HG02973 (cell line): ENCODE data around the gene KCNG3.

Experiments used
- ATAC-seq: cut with Tn5 transposase; IDR thresholded peaks from one replicate; pipeline ENCODE4 v1.9.1; 2021; ENCODE audit warnings: moderate library complexity; ENCODE audit not compliant: unreplicated experiment

Gene KCNG3

GRCh38 chr2:42486145-42486906, 7.5 kb downstream of the KCNG3 start:
- no peak for ATAC-seq

DNA sequence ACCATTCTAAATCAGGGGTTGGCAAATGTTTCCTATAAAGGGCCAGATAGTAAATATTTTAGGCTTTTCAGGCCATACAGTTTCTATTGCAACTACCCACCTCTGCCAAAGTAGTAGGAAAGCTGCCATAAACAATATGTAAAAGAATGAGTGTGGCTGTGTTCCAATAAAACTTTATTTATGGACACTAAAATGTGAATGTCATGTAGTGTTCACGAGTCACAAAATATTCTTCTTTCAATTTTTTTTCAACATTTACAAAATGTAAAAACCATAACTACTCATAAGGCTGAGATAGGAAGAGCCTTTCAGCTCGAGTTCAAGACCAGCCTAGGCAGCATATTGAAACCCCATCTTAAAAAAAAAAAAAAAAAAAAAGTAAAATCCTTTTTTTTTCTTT, 13.4 kb downstream of the KCNG3 start:
- ATAC-seq, result no peak

- ATAC-seq, result no peak
Measured at GRCh38 chr2:42474765-42475454, 18.9 kb downstream of the KCNG3 start.

DNA sequence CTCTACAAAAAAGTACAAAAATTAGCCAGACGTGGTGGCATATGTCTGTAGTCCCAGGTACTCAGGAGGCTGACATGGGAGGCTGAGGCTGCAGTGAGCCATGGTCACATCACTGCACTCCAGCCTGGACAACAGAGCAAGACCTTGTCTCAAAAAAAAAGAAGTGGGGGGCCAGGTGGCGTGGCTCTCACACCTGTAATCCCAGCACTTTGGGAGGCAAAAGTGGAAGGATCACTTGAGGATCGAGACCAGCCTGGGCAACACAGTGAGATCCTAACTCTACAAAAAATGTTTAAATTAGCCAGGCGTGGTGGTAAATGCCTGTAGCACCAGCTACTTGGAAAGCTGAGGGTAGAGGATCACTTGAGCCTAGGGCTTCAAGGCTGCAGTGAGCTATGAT, 23.1 kb downstream of the KCNG3 start:
- no peak for ATAC-seq

- ATAC-seq, result no peak
Measured at GRCh38 chr2:42464631-42465030, 29.2 kb downstream of the KCNG3 start.

DNA sequence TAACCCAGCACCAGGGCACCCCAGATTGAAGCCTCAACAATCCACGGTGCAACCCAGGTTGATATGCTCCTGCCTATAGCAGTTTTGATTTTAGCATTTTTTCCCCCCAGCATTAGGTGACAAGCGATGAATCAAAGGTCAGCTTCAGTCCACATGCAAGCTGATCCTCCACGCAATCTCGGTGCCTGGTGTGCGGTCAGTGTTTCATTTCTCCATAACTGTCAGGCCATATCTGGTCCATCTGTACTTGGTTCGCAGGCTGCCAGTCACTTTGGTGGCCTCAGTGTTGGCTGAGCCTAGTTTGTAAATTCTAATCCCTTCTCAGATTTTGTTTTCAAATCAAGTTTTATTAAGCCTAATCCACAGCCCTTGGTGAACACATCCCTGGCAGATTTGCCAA, 30.2 kb downstream of the KCNG3 start:
- ATAC-seq, result no peak

- no peak for ATAC-seq
Measured at GRCh38 chr2:42459296-42459695, 34.5 kb downstream of the KCNG3 start.

DNA sequence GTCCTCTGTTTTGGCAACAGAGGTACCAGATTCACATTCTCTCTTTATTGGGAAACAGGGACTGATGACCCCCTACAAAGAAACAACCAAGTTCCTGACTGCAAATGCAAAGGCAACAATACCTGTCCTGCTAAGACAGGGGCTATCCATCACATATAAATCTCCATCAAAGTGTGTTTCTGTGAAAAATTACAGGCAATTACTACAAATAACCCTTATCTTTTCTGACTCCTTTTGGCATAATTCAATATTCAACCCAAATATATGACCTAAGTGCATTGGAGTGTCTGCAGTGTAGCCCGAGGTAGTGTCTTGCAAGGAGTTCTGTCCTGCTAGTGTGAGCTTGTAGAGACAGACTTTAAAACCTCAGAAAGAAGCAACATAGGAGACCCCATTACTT, 35.4 kb downstream of the KCNG3 start:
- no peak for ATAC-seq

DNA sequence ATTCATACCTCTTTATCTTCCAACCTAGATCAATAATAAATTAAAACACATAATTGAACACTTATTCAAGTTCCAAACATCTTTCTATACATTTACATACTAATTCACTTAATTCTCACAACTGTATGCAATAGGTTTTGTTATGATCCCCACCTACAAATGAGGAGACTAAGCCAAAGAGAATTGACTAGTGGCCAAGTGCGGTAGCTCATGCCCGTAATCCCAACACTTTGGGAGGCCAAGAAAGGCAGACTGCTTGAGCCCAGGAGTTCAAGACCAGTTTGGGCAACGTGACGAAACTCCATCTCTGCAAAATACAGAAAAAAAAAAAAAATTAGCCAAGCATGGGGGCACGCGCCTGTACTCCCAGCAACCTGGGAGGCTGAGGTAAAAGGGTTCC, 36.8 kb downstream of the KCNG3 start:
- no peak for ATAC-seq

GRCh38 chr2:42456126-42456839, 37.5 kb downstream of the KCNG3 start:
- no peak for ATAC-seq

GRCh38 chr2:42452545-42452944, 41.2 kb downstream of the KCNG3 start:
- ATAC-seq, result no peak

GRCh38 chr2:42450136-42450535, 43.6 kb downstream of the KCNG3 start:
- no peak for ATAC-seq

- no peak for ATAC-seq
Measured at GRCh38 chr2:42449163-42450087, 44.4 kb downstream of the KCNG3 start.

DNA sequence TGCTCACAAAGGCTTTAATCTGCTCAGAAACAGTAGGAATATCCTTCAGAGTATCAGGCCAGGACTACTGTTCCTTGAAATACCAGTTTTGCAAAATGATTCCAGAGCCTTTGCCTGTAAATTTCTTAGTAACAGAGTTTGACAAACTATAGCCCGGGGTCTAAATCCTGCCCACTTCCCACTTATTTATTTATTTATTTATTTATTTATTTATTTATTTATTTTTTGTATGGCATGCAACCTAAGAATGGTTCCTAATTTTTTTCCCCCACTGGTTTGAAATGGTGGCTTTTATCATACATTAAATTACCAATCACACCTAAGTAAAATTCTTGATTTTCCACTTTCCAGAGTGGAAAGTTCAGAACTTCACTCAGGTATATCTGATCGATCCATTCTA, 45.6 kb downstream of the KCNG3 start:
- no peak for ATAC-seq

DNA sequence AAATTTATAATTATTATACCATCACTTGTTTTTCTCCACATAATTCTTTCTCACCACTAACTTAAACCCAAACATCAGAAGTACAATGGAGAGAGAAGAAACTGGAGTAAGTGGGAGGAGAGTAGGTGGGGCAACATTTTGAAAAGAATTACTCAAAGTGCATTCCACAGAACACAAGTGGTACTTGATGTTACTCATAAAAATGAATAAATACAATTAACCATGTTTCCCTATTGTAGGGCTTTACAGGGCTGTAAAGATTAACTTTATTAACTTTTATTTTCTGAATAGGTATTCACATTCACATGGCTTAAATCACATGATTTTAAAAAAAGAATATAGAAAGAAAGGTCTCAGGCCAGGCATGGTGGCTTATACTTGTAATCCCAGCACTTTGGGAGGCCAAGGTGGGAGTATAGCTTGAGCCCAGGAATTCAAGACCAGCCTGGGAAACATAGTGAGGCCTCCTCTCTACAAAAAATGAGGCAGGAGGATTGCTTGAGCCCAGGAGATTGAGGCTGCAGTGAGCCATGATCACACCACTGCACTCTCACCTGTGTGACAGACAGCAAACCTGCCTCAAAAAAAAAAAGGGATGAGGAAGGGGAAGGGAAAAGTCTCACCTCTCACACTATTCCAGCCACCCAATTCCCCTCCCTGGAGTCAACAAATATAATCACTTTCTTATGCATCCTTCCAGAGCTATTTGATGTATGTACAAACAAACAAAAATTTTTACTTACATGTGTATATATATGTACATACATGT, 47.1 kb downstream of the KCNG3 start:
- no peak for ATAC-seq

DNA sequence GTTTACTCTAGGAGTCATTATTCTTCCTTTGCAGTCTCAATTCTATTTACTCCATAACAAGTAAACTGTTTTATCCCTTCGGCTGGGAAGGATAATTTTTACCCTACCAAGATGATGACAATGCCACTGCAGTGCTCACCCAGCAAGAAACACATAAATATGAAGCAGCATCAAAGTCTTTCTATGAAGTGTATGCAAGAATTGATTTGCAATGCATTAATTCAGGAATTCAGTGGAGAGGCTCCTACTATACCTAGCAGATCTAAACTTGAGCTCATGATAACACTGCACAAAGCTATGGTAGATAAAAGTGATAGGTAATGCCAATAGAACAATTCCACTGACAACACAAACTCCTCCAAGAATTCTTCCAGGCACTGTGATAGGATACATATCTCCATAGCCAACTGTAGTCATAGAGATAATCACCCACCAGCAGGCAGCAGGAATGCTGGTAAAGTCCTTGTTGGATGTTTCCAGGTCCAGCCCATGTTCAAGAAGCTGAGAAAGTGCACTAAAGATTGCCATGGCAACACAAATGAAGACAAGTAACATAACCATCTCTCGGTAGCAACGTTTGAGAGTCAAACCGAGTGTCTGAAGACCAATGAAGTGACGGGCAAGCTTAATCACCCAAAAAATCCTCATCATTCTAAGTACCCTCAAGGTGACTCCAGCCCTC, 49.9 kb downstream of the KCNG3 start:
- ATAC-seq, result no peak

GRCh38 chr2:42442774-42443173, 51.0 kb downstream of the KCNG3 start:
- ATAC-seq, result no peak

GRCh38 chr2:42438685-42439084, 55.1 kb downstream of the KCNG3 start:
- ATAC-seq, result no peak

GRCh38 chr2:42436370-42436769, 57.4 kb downstream of the KCNG3 start:
- ATAC-seq, result no peak

DNA sequence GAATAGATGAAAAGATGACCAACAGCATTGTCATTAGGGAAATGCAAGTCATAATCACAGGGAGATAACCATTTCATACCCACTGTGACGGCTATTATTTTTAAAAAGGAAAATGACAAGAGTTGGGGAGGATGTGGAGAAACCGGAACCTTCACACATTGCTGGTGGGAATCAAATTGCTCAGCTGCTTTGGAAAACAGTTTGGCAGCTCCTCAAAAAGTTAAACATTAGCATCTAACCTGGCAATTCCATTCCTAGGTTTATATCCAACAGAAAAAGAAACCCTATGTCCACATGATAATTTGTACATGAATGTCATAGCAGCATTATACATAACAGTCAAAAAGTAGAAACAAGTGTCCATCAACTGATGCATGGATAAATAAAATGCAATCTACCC, 58.2 kb downstream of the KCNG3 start:
- ATAC-seq, result no peak
